GM23338 (cell line): ENCODE measurements around the gene KRTAP4-11.

Source experiments
- EZH2phosphoT487 ChIP-seq: fragments of 200-600 bp; sonication (generic); IDR thresholded peaks from one replicate; pipeline ENCODE4 v1.8.1; 2018; ENCODE audit warnings: antibody characterized with exemption; ENCODE audit not compliant: unreplicated experiment
- TF ChIP-seq, protein P1 (sequence below), 2 experiments: fragments of 200-600 bp in 1 of 2; sonication (generic) in 1 of 2; conservative IDR thresholded peaks; 2 replicates each; pipeline versions ENCODE4 v1.5.1 to v1.6.1; 2016 to 2017; ENCODE audit warnings: antibody characterized with exemption in 2 of 2, low read depth in 2 of 2, mild to moderate bottlenecking in 2 of 2, moderate library complexity in 1 of 2

DNA sequence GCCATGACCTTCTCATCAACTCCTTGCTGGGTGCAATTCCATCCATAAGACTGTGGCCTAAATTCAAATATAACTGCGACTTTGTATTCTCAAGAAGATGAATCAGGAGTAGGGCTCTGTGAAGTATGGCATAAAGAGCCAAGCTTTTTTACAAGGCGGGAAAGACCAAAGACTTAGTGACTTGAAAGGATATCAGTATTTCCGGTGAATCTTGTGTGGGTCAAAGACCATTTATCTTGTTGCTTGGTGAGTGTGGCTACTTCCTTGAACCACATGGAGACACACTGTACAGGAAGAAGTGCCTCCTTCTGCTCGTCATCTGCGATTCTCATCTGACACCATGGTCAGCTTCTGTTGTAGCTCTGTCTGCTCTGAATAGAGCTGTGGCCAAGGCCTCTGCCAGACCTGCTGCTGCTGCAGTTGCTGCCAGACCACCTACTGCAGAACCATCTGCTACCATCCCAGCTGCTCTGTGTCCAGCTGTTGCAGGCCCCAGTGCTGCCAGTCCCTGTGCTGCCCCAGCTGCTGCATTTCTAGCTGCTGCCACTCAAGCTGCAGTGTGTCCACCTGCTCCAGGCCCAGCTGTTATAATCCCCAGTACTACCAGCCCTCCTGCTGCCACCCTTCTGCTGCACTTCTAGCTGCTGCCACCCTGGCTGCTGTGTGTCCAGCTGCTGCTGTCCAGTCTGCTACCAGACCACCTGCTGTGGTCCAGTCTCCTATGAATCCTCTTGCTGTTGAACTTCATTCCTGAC, 46.4 kb downstream of the KRTAP4-11 start:
- TF ChIP-seq, protein P1, sequence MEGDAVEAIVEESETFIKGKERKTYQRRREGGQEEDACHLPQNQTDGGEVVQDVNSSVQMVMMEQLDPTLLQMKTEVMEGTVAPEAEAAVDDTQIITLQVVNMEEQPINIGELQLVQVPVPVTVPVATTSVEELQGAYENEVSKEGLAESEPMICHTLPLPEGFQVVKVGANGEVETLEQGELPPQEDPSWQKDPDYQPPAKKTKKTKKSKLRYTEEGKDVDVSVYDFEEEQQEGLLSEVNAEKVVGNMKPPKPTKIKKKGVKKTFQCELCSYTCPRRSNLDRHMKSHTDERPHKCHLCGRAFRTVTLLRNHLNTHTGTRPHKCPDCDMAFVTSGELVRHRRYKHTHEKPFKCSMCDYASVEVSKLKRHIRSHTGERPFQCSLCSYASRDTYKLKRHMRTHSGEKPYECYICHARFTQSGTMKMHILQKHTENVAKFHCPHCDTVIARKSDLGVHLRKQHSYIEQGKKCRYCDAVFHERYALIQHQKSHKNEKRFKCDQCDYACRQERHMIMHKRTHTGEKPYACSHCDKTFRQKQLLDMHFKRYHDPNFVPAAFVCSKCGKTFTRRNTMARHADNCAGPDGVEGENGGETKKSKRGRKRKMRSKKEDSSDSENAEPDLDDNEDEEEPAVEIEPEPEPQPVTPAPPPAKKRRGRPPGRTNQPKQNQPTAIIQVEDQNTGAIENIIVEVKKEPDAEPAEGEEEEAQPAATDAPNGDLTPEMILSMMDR (conservative IDR thresholded peaks at IDR 0.05; ENCODE audit: low read depth in 2 of 2) = no peak
- TF ChIP-seq EZH2phosphoT487 = no peak
